PC-3 (cell line): ENCODE data around the gene PCDHA2.

Experiments
- EZH2 ChIP-seq: fragments of 300-600 bp; sonication (generic); IDR thresholded peaks from one replicate; pipeline ENCODE4 v1.6.1; 2017; ENCODE audit warnings: antibody characterized with exemption, mild to moderate bottlenecking, low read length; ENCODE audit not compliant: unreplicated experiment
- TF ChIP-seq, protein P1 (sequence below): fragments of 300-600 bp; sonication (generic); conservative IDR thresholded peaks from 2 replicates; pipeline ENCODE4 v1.5.1; 2017; ENCODE audit warnings: antibody characterized with exemption, low read depth, mild to moderate bottlenecking, low read length

DNA sequence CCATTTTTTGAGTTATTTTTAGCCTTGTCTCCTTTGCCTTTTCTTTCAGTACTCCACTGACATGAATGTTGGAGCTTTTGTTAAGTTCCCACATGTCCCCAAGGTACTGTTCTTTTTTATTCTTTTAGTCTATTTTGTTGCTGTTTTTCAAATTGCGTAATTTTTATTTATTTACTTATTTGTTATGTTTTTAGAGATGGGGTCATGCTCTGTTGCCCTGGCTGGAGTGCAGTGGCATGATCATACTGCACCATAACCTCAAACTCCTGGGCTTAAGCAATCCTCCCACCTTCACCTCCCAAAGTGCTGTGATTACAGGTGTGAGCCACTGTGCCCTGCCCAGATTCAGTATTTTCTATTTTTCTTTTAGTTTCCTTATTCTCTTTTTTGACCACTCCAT is 14.1 kb upstream of the PCDHA2 start:
- TF ChIP-seq EZH2: no peak
- TF ChIP-seq, protein P1, sequence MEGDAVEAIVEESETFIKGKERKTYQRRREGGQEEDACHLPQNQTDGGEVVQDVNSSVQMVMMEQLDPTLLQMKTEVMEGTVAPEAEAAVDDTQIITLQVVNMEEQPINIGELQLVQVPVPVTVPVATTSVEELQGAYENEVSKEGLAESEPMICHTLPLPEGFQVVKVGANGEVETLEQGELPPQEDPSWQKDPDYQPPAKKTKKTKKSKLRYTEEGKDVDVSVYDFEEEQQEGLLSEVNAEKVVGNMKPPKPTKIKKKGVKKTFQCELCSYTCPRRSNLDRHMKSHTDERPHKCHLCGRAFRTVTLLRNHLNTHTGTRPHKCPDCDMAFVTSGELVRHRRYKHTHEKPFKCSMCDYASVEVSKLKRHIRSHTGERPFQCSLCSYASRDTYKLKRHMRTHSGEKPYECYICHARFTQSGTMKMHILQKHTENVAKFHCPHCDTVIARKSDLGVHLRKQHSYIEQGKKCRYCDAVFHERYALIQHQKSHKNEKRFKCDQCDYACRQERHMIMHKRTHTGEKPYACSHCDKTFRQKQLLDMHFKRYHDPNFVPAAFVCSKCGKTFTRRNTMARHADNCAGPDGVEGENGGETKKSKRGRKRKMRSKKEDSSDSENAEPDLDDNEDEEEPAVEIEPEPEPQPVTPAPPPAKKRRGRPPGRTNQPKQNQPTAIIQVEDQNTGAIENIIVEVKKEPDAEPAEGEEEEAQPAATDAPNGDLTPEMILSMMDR: no peak
